HL-60 (cell line): Measurements from ENCODE around the gene KLC1.

Experiments used
- DNase-seq, 2 experiments: peaks; one replicate each; pipeline ENCODE4 v3.0.0-alpha.2; 2010 to 2020; ENCODE audit warnings: low read depth in 1 of 2, low spot score in 1 of 2
- H3K27ac ChIP-seq: fragments of 250-450 bp; sonication (Bioruptor Pico); replicated peaks from 2 replicates; pipeline ENCODE4 v1.5.1; 2020; ENCODE audit warnings: mild to moderate bottlenecking, moderate library complexity
- H3K27me3 ChIP-seq: fragments of 250-450 bp; sonication (Bioruptor Pico); 2 replicates; pipeline ENCODE4 v1.5.1; 2021; ENCODE audit warnings: mild to moderate bottlenecking, moderate library complexity; ENCODE audit not compliant: insufficient read depth, poor library complexity, severe bottlenecking
- H3K4me3 ChIP-seq: replicated peaks from 2 replicates; pipeline ENCODE4 v1.5.1; 2011; ENCODE audit warnings: mild to moderate bottlenecking, control low read depth, low read length; ENCODE audit not compliant: insufficient read depth
- CTCF ChIP-seq: IDR thresholded peaks from one replicate; pipeline ENCODE4 v1.5.1; 2011; ENCODE audit warnings: low read length, control low read depth, inconsistent platforms; ENCODE audit not compliant: insufficient read depth
- GABPA ChIP-seq: IDR thresholded peaks from 2 replicates; pipeline ENCODE4 v1.6.1; 2012; ENCODE audit warnings: low read depth
- POLR2AphosphoS5 ChIP-seq: IDR thresholded peaks from 2 replicates; pipeline ENCODE4 v1.6.1; 2012; ENCODE audit warnings: low read depth
- REST ChIP-seq: IDR thresholded peaks from 2 replicates; pipeline ENCODE4 v1.6.1; 2012; ENCODE audit warnings: low read depth; ENCODE audit not compliant: insufficient replicate concordance
- SPI1 ChIP-seq: IDR thresholded peaks from 2 replicates; pipeline ENCODE4 v1.6.1; 2012; ENCODE audit warnings: low read depth, mild to moderate bottlenecking, borderline replicate concordance

The KLC1 gene

GRCh38 chr14:103721334-103722120 lies 92.5 kb downstream of the KLC1 start:
- DNase-seq, result no peak
- Histone ChIP-seq H3K4me3 (no peak overlapping the region), H3K27me3 (no peaks in the 10 kb centered on the region), H3K27ac (no peak overlapping the region)
- TF ChIP-seq CTCF (no peak), GABPA (no peak), POLR2AphosphoS5 (no peak), REST (no peak), SPI1 (no peak)

GRCh38 chr14:103723748-103724081 lies 94.7 kb downstream of the KLC1 start:
- no peaks in the 10 kb centered on the region for H3K27me3 ChIP-seq
- TF ChIP-seq CTCF (no peak), SPI1 (no peak), REST (no peak)
- no peak overlapping the region for H3K4me3 ChIP-seq
- no peak for DNase-seq
- no peak overlapping the region for H3K27ac ChIP-seq

- DNase-seq, result no peak
- no peaks in the 10 kb centered on the region for H3K27me3 ChIP-seq
- no peak overlapping the region for H3K27ac ChIP-seq
- H3K4me3 ChIP-seq, result no peak overlapping the region
- no peak for TF ChIP-seq REST
- no peak for TF ChIP-seq GABPA
- no peak for TF ChIP-seq CTCF
- TF ChIP-seq SPI1, result no peak
- no peak for TF ChIP-seq POLR2AphosphoS5
These were observed 95.1 kb downstream of the KLC1 start for GRCh38 chr14:103724116-103724515.
